Measurements from ENCODE around the gene KCNQ1.

GRCh38 chr11:2740275-2740940, 295.6 kb downstream of the KCNQ1 start:
- TF ChIP-seq POLR2A (IDR thresholded peaks at IDR 0.05) (no peak), POLR2AphosphoS5 (IDR thresholded peaks at IDR 0.05) (no peak), EP300 (IDR thresholded peaks at IDR 0.05; ENCODE audit: low read depth) (no peak)
- TF ChIP-seq, protein P1, sequence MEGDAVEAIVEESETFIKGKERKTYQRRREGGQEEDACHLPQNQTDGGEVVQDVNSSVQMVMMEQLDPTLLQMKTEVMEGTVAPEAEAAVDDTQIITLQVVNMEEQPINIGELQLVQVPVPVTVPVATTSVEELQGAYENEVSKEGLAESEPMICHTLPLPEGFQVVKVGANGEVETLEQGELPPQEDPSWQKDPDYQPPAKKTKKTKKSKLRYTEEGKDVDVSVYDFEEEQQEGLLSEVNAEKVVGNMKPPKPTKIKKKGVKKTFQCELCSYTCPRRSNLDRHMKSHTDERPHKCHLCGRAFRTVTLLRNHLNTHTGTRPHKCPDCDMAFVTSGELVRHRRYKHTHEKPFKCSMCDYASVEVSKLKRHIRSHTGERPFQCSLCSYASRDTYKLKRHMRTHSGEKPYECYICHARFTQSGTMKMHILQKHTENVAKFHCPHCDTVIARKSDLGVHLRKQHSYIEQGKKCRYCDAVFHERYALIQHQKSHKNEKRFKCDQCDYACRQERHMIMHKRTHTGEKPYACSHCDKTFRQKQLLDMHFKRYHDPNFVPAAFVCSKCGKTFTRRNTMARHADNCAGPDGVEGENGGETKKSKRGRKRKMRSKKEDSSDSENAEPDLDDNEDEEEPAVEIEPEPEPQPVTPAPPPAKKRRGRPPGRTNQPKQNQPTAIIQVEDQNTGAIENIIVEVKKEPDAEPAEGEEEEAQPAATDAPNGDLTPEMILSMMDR (IDR thresholded peaks at IDR 0.05): no peak
